CD4-positive, alpha-beta T cell (primary cell): Measurements from ENCODE around the gene ESR2. TPM values are rescaled to one million over a fixed set of nuclear protein-coding genes. Genes with fewer than 3 reads are reported as not detected.

Experiments used
- ATAC-seq: fragments of 200-7000 bp; cut with Tn5 transposase; one replicate; pipeline ENCODE4 v1.10.0; 2022; ENCODE audit warnings: mild to moderate bottlenecking; ENCODE audit not compliant: poor library complexity
- CTCF ChIA-PET: fragments of 350-600 bp; sonication (Branson Sonifier 250); formaldehyde crosslinking; loops from one replicate; lab custom pipeline; 2021; ENCODE audit warnings: antibody characterized with exemption, inconsistent platforms; lab: Charles Lee
- POLR2A ChIA-PET: fragments of 350-600 bp; sonication (Branson Sonifier 250); formaldehyde crosslinking; loops from one replicate; lab custom pipeline; 2021; ENCODE audit warnings: antibody characterized with exemption, inconsistent platforms; lab: Charles Lee
- DNase-seq, 14 experiments: peaks; one replicate each; pipeline ENCODE4 v3.0.0-alpha.2; 2013 to 2020; ENCODE audit warnings: mixed read lengths in 2 of 14
- H3K27ac ChIP-seq, 2 donors: one replicate each; pipeline versions ENCODE4 v1.5.1 to v1.7.0; 2013; ENCODE audit warnings: low read length in 2 of 2, low read depth in 1 of 2, mild to moderate bottlenecking in 1 of 2
- H3K27me3 ChIP-seq, 2 experiments: 1 replicate in 1 of 2; 2 replicates in 1 of 2; pipeline versions ENCODE4 v1.6.1 to v1.7.0; 2013; ENCODE audit warnings: low read length in 2 of 2, control low read depth in 1 of 2, mild to moderate bottlenecking in 1 of 2, moderate library complexity in 1 of 2; ENCODE audit not compliant: insufficient read depth in 2 of 2, control insufficient read depth in 1 of 2
- H3K36me3 ChIP-seq: one replicate; pipeline ENCODE4 v1.6.1; 2013; ENCODE audit warnings: low read length, control low read depth; ENCODE audit not compliant: insufficient read depth
- H3K4me1 ChIP-seq: one replicate; pipeline ENCODE4 v1.6.1; 2013; ENCODE audit warnings: low read length, control low read depth; ENCODE audit not compliant: insufficient read depth
- H3K4me3 ChIP-seq: one replicate; pipeline ENCODE4 v1.5.1; 2013; ENCODE audit warnings: mild to moderate bottlenecking, low read length, moderate library complexity
- H3K9me3 ChIP-seq, 2 experiments: 1 replicate in 1 of 2; 2 replicates in 1 of 2; pipeline versions ENCODE4 v1.6.1 to v1.7.0; 2013; ENCODE audit warnings: low read length in 2 of 2, mild to moderate bottlenecking in 2 of 2, control low read depth in 1 of 2, moderate library complexity in 1 of 2; ENCODE audit not compliant: control insufficient read depth in 1 of 2, insufficient read depth in 1 of 2
- H3K27ac Mint-ChIP-seq: one replicate; pipeline ENCODE4 v1.8.0; 2020; ENCODE audit warnings: mixed read lengths
- H3K27me3 Mint-ChIP-seq: one replicate; pipeline ENCODE4 v1.8.0; 2021; ENCODE audit warnings: mixed read lengths
- H3K36me3 Mint-ChIP-seq: one replicate; pipeline ENCODE4 v1.8.0; 2021; ENCODE audit warnings: low read depth, mixed read lengths
- H3K4me1 Mint-ChIP-seq: one replicate; pipeline ENCODE4 v1.8.0; 2021; ENCODE audit warnings: low read depth, mixed read lengths
- H3K4me3 Mint-ChIP-seq: one replicate; pipeline ENCODE4 v1.8.0; 2020; ENCODE audit warnings: mild to moderate bottlenecking, mixed read lengths
- H3K9me3 Mint-ChIP-seq: one replicate; pipeline ENCODE4 v1.8.0; 2020; ENCODE audit warnings: mixed read lengths
- CTCF ChIP-seq: fragments of 200-600 bp; IDR thresholded peaks from one replicate; pipeline ENCODE4 v1.8.0; 2022; ENCODE audit warnings: antibody characterized with exemption, mild to moderate bottlenecking
- intact Hi-C, 2 experiments: fragments of 100-400 bp; cut with DNase I in 1 of 2; cut with micrococcal nuclease in 1 of 2; formaldehyde crosslinking; loops; one replicate each; pipeline versions ENCODE4 v1.15.1 to v1.9.0; 2023 to 2025; cut with DNase I, micrococcal nuclease
- total RNA-seq, 174 experiments: library from RNA in 2 of 174; stranded (reverse) in 2 of 174; gene quantifications; one replicate each; pipeline ENCODE4 v1.2.3 and lab custom pipeline; 2021 to 2026

ESR2 gene
- total RNA-seq, 2 experiments from 2014 or later, result 0.08 TPM; not detected in 1

- Histone ChIP-seq H3K27me3 (no peaks in the 10 kb centered on the region), H3K9me3 (no peaks in the 10 kb centered on the region), H3K36me3 (peaks cover 83% of the 10 kb centered on the region), H3K27ac (no peak overlapping the region), H3K4me1 (no peaks in the 10 kb centered on the region), H3K4me3 (no peak overlapping the region)
- ATAC-seq (no peak), DNase-seq (no peak)
- Mint-ChIP-seq H3K27me3 (no peaks in the 10 kb centered on the region), H3K4me3 (no peak overlapping the region), H3K27ac (no peak overlapping the region), H3K36me3 (peaks cover 85% of the 10 kb centered on the region), H3K4me1 (no peaks in the 10 kb centered on the region), H3K9me3 (peaks cover 2% of the 10 kb centered on the region)
- POLR2A ChIA-PET, result no interaction called here
- intact Hi-C loops, result no loop called here
- no peak for TF ChIP-seq CTCF
- CTCF ChIA-PET, result no interaction called here
Observed at GRCh38 chr14:64098120-64098519, 196.1 kb downstream of the ESR2 start.

- peaks cover 81% of the 10 kb centered on the region for H3K36me3 Mint-ChIP-seq
- no peak overlapping the region for H3K4me3 Mint-ChIP-seq
Observed at GRCh38 chr14:64095620-64096019, 198.6 kb downstream of the ESR2 start.

GRCh38 chr14:64092940-64093339 lies 201.2 kb downstream of the ESR2 start:
- no peaks in the 10 kb centered on the region for H3K27me3 Mint-ChIP-seq
- H3K36me3 Mint-ChIP-seq, result peaks cover 71% of the 10 kb centered on the region
- H3K27ac ChIP-seq, result no peak overlapping the region
- no peaks in the 10 kb centered on the region for H3K9me3 Mint-ChIP-seq
- H3K27ac Mint-ChIP-seq, result no peak overlapping the region
- ChIA-PET CTCF (no interaction called here), POLR2A (no interaction called here)
- TF ChIP-seq CTCF, result no peak
- no peak overlapping the region for H3K4me3 ChIP-seq
- no peak for DNase-seq
- H3K4me3 Mint-ChIP-seq, result no peak overlapping the region
- no peaks in the 10 kb centered on the region for H3K27me3 ChIP-seq
- no peaks in the 10 kb centered on the region for H3K4me1 ChIP-seq
- peaks cover 88% of the 10 kb centered on the region for H3K36me3 ChIP-seq
- H3K4me1 Mint-ChIP-seq, result no peaks in the 10 kb centered on the region
- intact Hi-C loops, result no loop called here
- no peak for ATAC-seq
- no peaks in the 10 kb centered on the region for H3K9me3 ChIP-seq

More at GRCh38 chr14:64095620-64096019, 198.6 kb downstream of the ESR2 start:
- POLR2A ChIA-PET, result no interaction called here
- CTCF ChIA-PET, result no interaction called here
- DNase-seq (no peak), ATAC-seq (no peak)
- H3K4me3 ChIP-seq, result no peak overlapping the region
- no peaks in the 10 kb centered on the region for H3K4me1 ChIP-seq
- H3K9me3 Mint-ChIP-seq, result peaks cover 2% of the 10 kb centered on the region
- peaks cover 85% of the 10 kb centered on the region for H3K36me3 ChIP-seq
- no peaks in the 10 kb centered on the region for H3K27me3 ChIP-seq
- no peaks in the 10 kb centered on the region for H3K4me1 Mint-ChIP-seq
- no peak for TF ChIP-seq CTCF
- intact Hi-C loops, result no loop called here
- H3K27ac Mint-ChIP-seq, result no peak overlapping the region
- H3K27ac ChIP-seq, result no peak overlapping the region
- H3K27me3 Mint-ChIP-seq, result no peaks in the 10 kb centered on the region
- H3K9me3 ChIP-seq, result no peaks in the 10 kb centered on the region
